Tibial nerve (tissue), 3 donors: ENCODE results near the gene PDGFRA.

Experiments used
- CTCF ChIP-seq, 5 experiments: fragments of 200-600 bp in 3 of 5; fragments of 450-650 bp in 2 of 5; sonication (generic) in 3 of 5; IDR thresholded peaks; one replicate each; pipeline ENCODE4 v1.5.1; 2016 to 2019; ENCODE audit warnings: antibody characterized with exemption in 5 of 5, mild to moderate bottlenecking in 3 of 5, moderate library complexity in 2 of 5
- POLR2A ChIP-seq, 2 donors: fragments of 450-650 bp; IDR thresholded peaks; one replicate each; pipeline ENCODE4 v1.6.1; 2017; ENCODE audit warnings: antibody characterized with exemption in 2 of 2, mild to moderate bottlenecking in 2 of 2, moderate library complexity in 2 of 2

GRCh38 chr4:54184581-54184980 lies 44.5 kb upstream of the PDGFRA start:
- TF ChIP-seq CTCF (IDR thresholded peaks at IDR 0.05) (no peak), POLR2A (IDR thresholded peaks at IDR 0.05) (no peak)
